Natural killer cell (primary cell): ENCODE results near the gene ZNF425. TPM values are rescaled to one million over a fixed set of nuclear protein-coding genes. Genes with fewer than 3 reads are reported as not detected.

Source experiments
- ATAC-seq, 3 donors: fragments of 150-1000 bp in 2 of 3; fragments of 200-7000 bp in 1 of 3; cut with Tn5 transposase; 1 replicate in 1 of 3; 2 replicates in 2 of 3; pipeline ENCODE4 v1.10.0; 2021; ENCODE audit warnings: mild to moderate bottlenecking in 2 of 3, moderate library complexity in 2 of 3
- DNase-seq, 2 donors: peaks; one replicate each; pipeline versions ENCODE4 v3.0.0 to v3.0.0-alpha.2; 2013 to 2021; ENCODE audit warnings: mixed read lengths in 1 of 2
- H3K27ac ChIP-seq: one replicate; pipeline ENCODE4 v1.5.1; 2013; ENCODE audit warnings: mild to moderate bottlenecking, low read length
- H3K27me3 ChIP-seq: one replicate; pipeline ENCODE4 v1.6.1; 2013; ENCODE audit warnings: low read length; ENCODE audit not compliant: control insufficient read depth, insufficient read depth
- H3K36me3 ChIP-seq: one replicate; pipeline ENCODE4 v1.6.1; 2013; ENCODE audit warnings: low read length; ENCODE audit not compliant: control insufficient read depth, insufficient read depth
- H3K4me1 ChIP-seq: one replicate; pipeline ENCODE4 v1.6.1; 2013; ENCODE audit warnings: low read length; ENCODE audit not compliant: control insufficient read depth, insufficient read depth
- H3K4me3 ChIP-seq: one replicate; pipeline ENCODE4 v1.5.1; 2013; ENCODE audit warnings: low read length
- H3K9me3 ChIP-seq: one replicate; pipeline ENCODE4 v1.6.1; 2013; ENCODE audit warnings: low read length; ENCODE audit not compliant: control insufficient read depth, insufficient read depth
- H3K27ac Mint-ChIP-seq, 2 donors: one replicate each; pipeline ENCODE4 v1.8.0; 2022; ENCODE audit warnings: mild to moderate bottlenecking in 2 of 2, mixed read lengths in 2 of 2, moderate library complexity in 1 of 2
- H3K27me3 Mint-ChIP-seq, 2 donors: one replicate each; pipeline ENCODE4 v1.8.0; 2022; ENCODE audit warnings: low read depth in 2 of 2, mixed read lengths in 2 of 2
- H3K36me3 Mint-ChIP-seq: one replicate; pipeline ENCODE4 v1.8.0; 2022; ENCODE audit warnings: mixed read lengths
- H3K4me1 Mint-ChIP-seq, 2 donors: one replicate each; pipeline ENCODE4 v1.8.0; 2022; ENCODE audit warnings: mixed read lengths in 2 of 2
- H3K4me3 Mint-ChIP-seq: one replicate; pipeline ENCODE4 v1.8.0; 2022; ENCODE audit warnings: mild to moderate bottlenecking, moderate library complexity, mixed read lengths
- H3K9me3 Mint-ChIP-seq, 2 donors: one replicate each; pipeline ENCODE4 v1.8.0; 2022; ENCODE audit warnings: mixed read lengths in 2 of 2
- WGBS: methylation state at CpG from one replicate; pipeline ENCODE4 v1.1.7; 2013; ENCODE audit warnings: missing lambda C conversion rate; ENCODE audit not compliant: insufficient coverage; 5-methylcytosine and 5-hydroxymethylcytosine counted together
- intact Hi-C: fragments of 100-400 bp; cut with micrococcal nuclease; formaldehyde crosslinking; loops from one replicate; pipeline ENCODE4 v1.14.2; 2022
- total RNA-seq, 4 donors: library from RNA; stranded (reverse); fragments of 120-200 nt in 1 of 4; gene quantifications; one replicate each; pipeline versions ENCODE4 v1.2.3 to v1.2.4, GENCODE V29; 2013 to 2022
- TF ChIP-seq, protein P1 (sequence below): fragments of 200-600 bp; IDR thresholded peaks from one replicate; pipeline ENCODE4 v1.8.0; 2022; ENCODE audit warnings: antibody characterized with exemption

Gene ZNF425
- total RNA-seq, 3 donors from 2014 or later (not counting 1 experiment from before 2014, with no cell fraction given): 1.2 to 1.7 (median 1.4) TPM

DNA sequence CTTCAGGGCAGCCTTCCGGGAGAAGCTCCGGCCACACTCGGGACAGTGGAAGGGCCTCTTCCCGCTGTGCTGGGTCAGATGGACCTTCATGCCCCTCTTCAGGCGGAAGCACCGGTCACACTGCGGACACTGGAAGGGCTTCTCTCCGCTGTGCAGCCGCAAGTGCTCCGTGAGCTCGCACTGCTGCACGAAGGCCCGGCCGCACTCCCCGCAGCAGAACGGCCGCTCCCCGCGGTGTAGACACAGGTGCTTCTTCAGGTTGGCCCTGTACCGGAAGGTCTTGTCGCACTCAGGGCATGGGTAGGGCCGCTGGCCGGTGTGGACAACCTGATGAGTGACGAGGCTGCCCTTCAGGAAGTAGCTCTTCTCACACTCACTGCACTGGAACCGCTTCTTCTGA lies 21.4 kb downstream of the ZNF425 start:
- Mint-ChIP-seq H3K4me1 (no peaks in the 10 kb centered on the region), H3K27ac (no peak overlapping the region), H3K36me3 (no peaks in the 10 kb centered on the region), H3K27me3 (peaks cover 0 to 2% of the 10 kb centered on the region in 2 donors), H3K9me3 (no peaks in the 10 kb centered on the region), H3K4me3 (no peak overlapping the region)
- 96% methylated on average over 25 of the region's 25 CpGs for WGBS
- Histone ChIP-seq H3K27me3 (no peaks in the 10 kb centered on the region), H3K4me3 (no peak overlapping the region), H3K27ac (no peak overlapping the region), H3K9me3 (no peaks in the 10 kb centered on the region), H3K36me3 (no peaks in the 10 kb centered on the region), H3K4me1 (no peaks in the 10 kb centered on the region)
- DNase-seq (no peak), ATAC-seq (no peak)
- intact Hi-C loops: no loop called here
- TF ChIP-seq, protein P1, sequence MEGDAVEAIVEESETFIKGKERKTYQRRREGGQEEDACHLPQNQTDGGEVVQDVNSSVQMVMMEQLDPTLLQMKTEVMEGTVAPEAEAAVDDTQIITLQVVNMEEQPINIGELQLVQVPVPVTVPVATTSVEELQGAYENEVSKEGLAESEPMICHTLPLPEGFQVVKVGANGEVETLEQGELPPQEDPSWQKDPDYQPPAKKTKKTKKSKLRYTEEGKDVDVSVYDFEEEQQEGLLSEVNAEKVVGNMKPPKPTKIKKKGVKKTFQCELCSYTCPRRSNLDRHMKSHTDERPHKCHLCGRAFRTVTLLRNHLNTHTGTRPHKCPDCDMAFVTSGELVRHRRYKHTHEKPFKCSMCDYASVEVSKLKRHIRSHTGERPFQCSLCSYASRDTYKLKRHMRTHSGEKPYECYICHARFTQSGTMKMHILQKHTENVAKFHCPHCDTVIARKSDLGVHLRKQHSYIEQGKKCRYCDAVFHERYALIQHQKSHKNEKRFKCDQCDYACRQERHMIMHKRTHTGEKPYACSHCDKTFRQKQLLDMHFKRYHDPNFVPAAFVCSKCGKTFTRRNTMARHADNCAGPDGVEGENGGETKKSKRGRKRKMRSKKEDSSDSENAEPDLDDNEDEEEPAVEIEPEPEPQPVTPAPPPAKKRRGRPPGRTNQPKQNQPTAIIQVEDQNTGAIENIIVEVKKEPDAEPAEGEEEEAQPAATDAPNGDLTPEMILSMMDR: no peak

DNA sequence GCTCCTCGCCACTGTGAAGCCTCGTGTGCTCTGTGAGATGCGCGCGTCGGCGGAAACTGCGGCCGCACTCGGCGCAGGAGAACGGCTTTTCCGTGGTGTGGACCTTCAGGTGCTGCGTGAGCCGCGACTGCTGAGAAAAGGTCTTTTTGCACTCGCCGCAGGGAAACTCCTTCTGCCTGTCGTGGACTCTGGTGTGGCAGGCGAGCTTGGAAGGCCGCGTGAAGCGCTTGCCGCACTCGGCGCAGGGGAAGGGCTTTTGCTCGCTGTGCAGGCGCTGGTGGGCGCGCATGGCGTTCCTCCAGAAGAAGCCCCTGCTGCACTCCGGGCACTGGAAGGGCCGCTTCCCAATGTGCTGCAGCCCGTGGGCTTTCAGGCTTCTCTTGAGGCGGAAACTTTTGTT lies 21.9 kb downstream of the ZNF425 start:
- Mint-ChIP-seq H3K27ac (no peak overlapping the region), H3K4me3 (no peak overlapping the region), H3K4me1 (no peaks in the 10 kb centered on the region), H3K9me3 (no peaks in the 10 kb centered on the region), H3K27me3 (peaks cover 0 to 2% of the 10 kb centered on the region in 2 donors), H3K36me3 (no peaks in the 10 kb centered on the region)
- Histone ChIP-seq H3K4me1 (no peaks in the 10 kb centered on the region), H3K27ac (no peak overlapping the region), H3K9me3 (no peaks in the 10 kb centered on the region), H3K27me3 (no peaks in the 10 kb centered on the region), H3K36me3 (no peaks in the 10 kb centered on the region), H3K4me3 (no peak overlapping the region)
- 97% methylated on average over 35 of the region's 35 CpGs for WGBS
- no peak for ATAC-seq
- no peak for DNase-seq
- intact Hi-C loops: no loop called here
- TF ChIP-seq, protein P1: no peak

DNA sequence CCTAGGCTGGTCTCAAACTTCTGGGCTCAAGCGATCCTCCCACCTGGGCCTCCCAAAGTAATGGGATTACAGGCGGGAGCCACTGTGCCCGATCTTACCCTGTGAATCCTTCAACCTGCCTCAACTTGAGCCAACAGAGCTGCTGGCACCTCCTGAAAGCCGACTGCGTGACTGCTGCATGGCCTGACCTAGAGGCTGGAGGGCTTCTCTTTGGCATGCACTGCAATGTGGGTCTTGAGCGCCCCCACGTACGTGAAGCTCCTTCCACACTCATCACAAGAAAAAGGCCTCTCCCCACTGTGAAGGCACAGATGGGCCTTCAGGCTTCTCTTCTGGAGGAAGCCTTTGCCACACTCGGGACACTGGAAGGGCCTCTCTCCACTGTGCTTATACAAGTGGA lies 22.7 kb downstream of the ZNF425 start:
- H3K27ac Mint-ChIP-seq: no peak overlapping the region
- H3K9me3 Mint-ChIP-seq: no peaks in the 10 kb centered on the region
- intact Hi-C loops: no loop called here
- ATAC-seq (no peak), DNase-seq (no peak)
- Histone ChIP-seq H3K4me3 (no peak overlapping the region), H3K36me3 (no peaks in the 10 kb centered on the region), H3K4me1 (no peaks in the 10 kb centered on the region), H3K27ac (no peak overlapping the region), H3K9me3 (no peaks in the 10 kb centered on the region), H3K27me3 (no peaks in the 10 kb centered on the region)
- no peaks in the 10 kb centered on the region for H3K4me1 Mint-ChIP-seq
- H3K27me3 Mint-ChIP-seq: peaks cover 0 to 2% of the 10 kb centered on the region in 2 donors
- H3K4me3 Mint-ChIP-seq: no peak overlapping the region
- H3K36me3 Mint-ChIP-seq: no peaks in the 10 kb centered on the region
- WGBS: 93% methylated on average over 9 of the region's 9 CpGs
- TF ChIP-seq, protein P1: no peak

DNA sequence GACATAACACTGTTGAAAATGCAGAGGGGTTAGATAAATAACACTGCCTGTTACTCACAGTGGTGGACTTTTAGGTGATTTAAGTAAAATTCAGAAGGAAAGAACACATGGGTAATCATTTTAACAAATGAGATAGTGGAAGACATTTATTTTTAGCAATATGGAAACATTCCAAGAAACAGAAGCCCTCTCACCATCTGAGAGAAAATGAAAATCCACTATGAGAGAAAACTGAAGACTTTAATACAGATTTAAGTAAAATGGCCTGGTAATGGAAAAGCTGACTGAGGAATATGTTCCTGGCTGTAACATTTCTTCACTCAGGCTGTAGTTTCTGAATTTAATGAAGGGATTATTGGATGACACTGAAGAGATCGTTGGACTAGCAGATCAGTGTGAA lies 23.5 kb downstream of the ZNF425 start:
- Histone ChIP-seq H3K36me3 (no peaks in the 10 kb centered on the region), H3K9me3 (no peaks in the 10 kb centered on the region), H3K4me1 (no peaks in the 10 kb centered on the region), H3K27ac (no peak overlapping the region), H3K27me3 (no peaks in the 10 kb centered on the region), H3K4me3 (no peak overlapping the region)
- TF ChIP-seq, protein P1: no peak
- Mint-ChIP-seq H3K27me3 (peaks cover 0 to 2% of the 10 kb centered on the region in 2 donors), H3K4me3 (no peak overlapping the region), H3K36me3 (no peaks in the 10 kb centered on the region), H3K27ac (no peak overlapping the region), H3K9me3 (no peaks in the 10 kb centered on the region), H3K4me1 (no peaks in the 10 kb centered on the region)
- 85% methylated on average over 1 of the region's 1 CpG for WGBS
- ATAC-seq (no peak), DNase-seq (no peak)
- intact Hi-C loops: no loop called here
